Smooth muscle cell (in vitro differentiated cells): ENCODE results near the gene SMIM44. TPM values are rescaled to one million over a fixed set of nuclear protein-coding genes. Genes with fewer than 3 reads are reported as not detected.
A peak's percentile ranks its signal among the peaks of the same experiment; 100 is the strongest.

ENCODE experiments used
- DNase-seq: peaks from one replicate; lab custom pipeline; 2025; ENCODE audit not compliant: unreplicated experiment; lab: John Stamatoyannopoulos, UW
- H2AFZ ChIP-seq: fragments of 200-600 bp; sonication (generic); 2 replicates; pipeline ENCODE4 v1.6.0; 2016; ENCODE audit warnings: antibody characterized with exemption, low read depth, mild to moderate bottlenecking
- H3F3A ChIP-seq: fragments of 200-600 bp; sonication (generic); 2 replicates; pipeline ENCODE4 v1.6.0; 2017; ENCODE audit warnings: antibody characterized with exemption, low read depth
- H3K27ac ChIP-seq: fragments of 200-600 bp; sonication (generic); 2 replicates; pipeline ENCODE4 v1.5.1; 2016; ENCODE audit warnings: low read depth, mild to moderate bottlenecking
- H3K27me3 ChIP-seq: fragments of 200-600 bp; sonication (generic); 2 replicates; pipeline ENCODE4 v1.6.1; 2016; ENCODE audit warnings: low read depth, mild to moderate bottlenecking
- H3K36me3 ChIP-seq: fragments of 200-600 bp; sonication (generic); 2 replicates; pipeline ENCODE4 v1.5.1; 2016; ENCODE audit warnings: low read depth
- H3K4me1 ChIP-seq: fragments of 200-600 bp; sonication (generic); 2 replicates; pipeline ENCODE4 v1.5.1; 2016; ENCODE audit warnings: low read depth
- H3K4me2 ChIP-seq: fragments of 200-600 bp; sonication (generic); 2 replicates; pipeline ENCODE4 v1.6.0; 2016; ENCODE audit warnings: mild to moderate bottlenecking
- H3K4me3 ChIP-seq: fragments of 200-600 bp; sonication (generic); 2 replicates; pipeline ENCODE4 v1.5.1; 2016; ENCODE audit warnings: mild to moderate bottlenecking
- H3K79me2 ChIP-seq: fragments of 200-600 bp; sonication (generic); 2 replicates; pipeline ENCODE4 v1.6.0; 2016; ENCODE audit warnings: low read depth, mild to moderate bottlenecking
- H3K9ac ChIP-seq: fragments of 200-600 bp; sonication (generic); 2 replicates; pipeline ENCODE4 v1.6.0; 2016; ENCODE audit warnings: low read depth
- H3K9me3 ChIP-seq: fragments of 200-600 bp; sonication (generic); replicated peaks from 2 replicates; pipeline ENCODE4 v1.5.1; 2016; ENCODE audit warnings: low read depth
- H4K20me1 ChIP-seq: fragments of 200-600 bp; sonication (generic); 2 replicates; pipeline ENCODE4 v1.6.0; 2016; ENCODE audit warnings: low read depth
- CTCF ChIP-seq: fragments of 200-600 bp; sonication (generic); IDR thresholded peaks from 2 replicates; pipeline ENCODE4 v1.5.1; 2017; ENCODE audit warnings: borderline replicate concordance, mild to moderate bottlenecking, antibody characterized with exemption; ENCODE audit not compliant: insufficient read depth, poor library complexity, severe bottlenecking
- WGBS: methylation state at CpG from one replicate; pipeline ENCODE4 v1.1.7; 2016; ENCODE audit warnings: low lambda C conversion rate; 5-methylcytosine and 5-hydroxymethylcytosine counted together
- polyA plus RNA-seq: library from polyadenylated mRNA; unstranded; fragments of >200 nt; fragmentation: Nextera tagmentation; extraction: Ambion mirVana; gene quantifications from 2 replicates; pipeline ENCODE4 v1.2.1, GENCODE V29; 2016
- total RNA-seq: library from RNA; depleted of rRNA; stranded (reverse); fragments of >200 nt; gene quantifications from 2 replicates; pipeline ENCODE4 v1.2.3, GENCODE V29; 2014

Gene SMIM44
- total and polyA plus RNA-seq, 2 experiments from 2014 or later: not detected

- DNase-seq: no peak
These were observed 18.5 kb downstream of the SMIM44 start for GRCh38 chr19:3464587-3465235.

DNA sequence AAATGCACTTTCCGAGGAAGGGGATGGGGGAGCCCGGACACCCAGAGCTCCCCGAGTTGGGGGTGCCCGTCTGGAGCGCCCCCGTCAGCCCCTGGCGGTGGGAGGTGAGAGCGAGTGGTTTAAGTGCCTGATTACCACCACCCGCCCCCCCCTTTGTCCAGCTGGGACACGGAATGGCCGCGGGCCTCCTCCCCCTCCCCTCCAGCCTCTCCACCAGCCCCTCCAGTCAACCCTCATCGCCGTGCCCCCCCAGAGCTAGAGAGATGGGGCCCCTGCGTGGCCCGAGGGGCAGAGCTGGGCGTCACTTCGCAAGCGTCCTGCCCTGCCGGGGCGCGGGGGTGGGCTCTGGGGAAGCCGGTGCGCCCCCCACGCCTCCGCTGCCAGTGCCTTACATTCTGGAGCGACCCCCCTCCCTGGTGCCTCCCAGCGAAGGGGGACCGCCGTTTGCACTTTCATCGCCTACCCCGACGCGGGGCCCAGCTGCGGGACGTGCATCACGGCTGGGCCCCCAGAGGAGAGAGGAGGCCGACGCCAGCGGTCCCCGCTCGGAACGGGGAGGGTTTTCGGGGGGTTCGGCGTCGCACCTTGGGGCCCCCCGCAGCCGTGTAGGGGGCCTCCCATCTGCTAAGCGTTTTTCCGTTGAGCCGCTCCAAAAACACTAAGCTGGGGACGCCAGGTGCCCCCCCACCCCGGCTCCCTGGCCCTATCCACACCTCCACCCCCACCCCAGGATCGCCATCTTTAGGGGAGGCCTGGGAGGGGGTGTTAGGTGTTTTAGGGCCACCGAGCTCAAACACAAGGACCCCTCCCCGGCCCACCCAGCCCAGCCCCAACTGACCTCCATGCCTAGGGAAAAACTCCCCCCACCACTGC is 19.3 kb downstream of the SMIM44 start:
- no peak overlapping the region for H3K27ac ChIP-seq
- H3K9me3 ChIP-seq: no peaks in the 10 kb centered on the region
- no peaks in the 10 kb centered on the region for H4K20me1 ChIP-seq
- peak; percentile 30 for TF ChIP-seq CTCF
- peak overlapping the region; percentile 31 for H3K4me3 ChIP-seq
- H3F3A ChIP-seq: peaks cover 8% of the 10 kb centered on the region
- no peak for DNase-seq
- 9% methylated on average over 31 of the region's 57 CpGs for WGBS
- peak overlapping the region; percentile 81 for H3K4me2 ChIP-seq
- peaks cover 18% of the 10 kb centered on the region for H3K4me1 ChIP-seq
- no peaks in the 10 kb centered on the region for H3K79me2 ChIP-seq
- H3K27me3 ChIP-seq: no peaks in the 10 kb centered on the region
- peak overlapping the region; percentile 47 for H3K9ac ChIP-seq
- no peaks in the 10 kb centered on the region for H3K36me3 ChIP-seq
- no peak overlapping the region for H2AFZ ChIP-seq

More at GRCh38 chr19:3464587-3465235, 18.5 kb downstream of the SMIM44 start:
- no peak for TF ChIP-seq CTCF
- Histone ChIP-seq H4K20me1 (no peaks in the 10 kb centered on the region), H3K4me1 (peaks cover 18% of the 10 kb centered on the region), H3K36me3 (no peaks in the 10 kb centered on the region), H3F3A (peaks cover 8% of the 10 kb centered on the region), H3K79me2 (no peaks in the 10 kb centered on the region), H3K27ac (no peak overlapping the region), H3K4me3 (no peak overlapping the region), H3K9ac (no peak overlapping the region), H3K9me3 (no peaks in the 10 kb centered on the region), H2AFZ (no peak overlapping the region), H3K27me3 (no peaks in the 10 kb centered on the region), H3K4me2 (peak overlapping the region; percentile 81)
- 5% methylated on average over 6 of the region's 31 CpGs for WGBS

DNA sequence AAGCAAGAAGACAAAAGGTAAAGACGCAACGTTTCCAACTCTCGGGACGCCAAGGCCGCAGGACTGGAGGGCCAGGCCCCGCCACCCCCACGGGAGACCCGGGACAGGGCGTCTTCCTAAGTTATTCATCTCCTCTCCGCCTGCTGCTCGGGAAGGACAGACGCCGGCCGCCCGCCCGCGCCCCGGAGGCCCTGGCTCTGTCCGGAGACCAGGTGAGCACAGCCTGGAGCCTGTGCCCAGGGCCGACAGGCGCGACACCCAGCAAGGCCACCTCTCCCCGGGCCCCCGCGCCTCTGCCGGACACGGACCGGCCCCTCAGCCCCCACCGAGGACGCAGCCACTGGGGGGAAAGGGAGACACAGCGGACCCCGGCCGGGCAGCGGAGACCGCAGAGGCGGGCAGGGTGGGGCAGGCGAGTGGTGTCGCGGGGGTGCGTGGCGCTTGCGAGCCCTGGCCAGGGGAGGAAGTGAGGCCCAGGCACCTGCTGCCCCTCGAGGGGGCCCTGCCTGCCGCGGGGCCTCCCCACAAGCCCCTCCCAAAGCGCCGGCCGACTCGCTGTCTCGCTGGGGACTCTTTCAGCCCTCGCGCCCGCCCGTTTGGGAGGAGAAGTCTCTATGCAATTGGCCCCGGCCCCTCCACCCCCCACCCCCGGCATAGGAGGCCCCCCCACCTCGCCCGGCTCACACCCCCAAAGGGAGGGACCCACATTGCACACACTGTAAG is 20.1 kb downstream of the SMIM44 start:
- Histone ChIP-seq H3K4me1 (peaks cover 21% of the 10 kb centered on the region), H3K27ac (peak overlapping the region; percentile 53), H3K9me3 (no peaks in the 10 kb centered on the region), H3F3A (peaks cover 13% of the 10 kb centered on the region), H3K4me3 (no peak overlapping the region), H3K9ac (no peak overlapping the region), H3K4me2 (peak overlapping the region; percentile 81), H4K20me1 (no peaks in the 10 kb centered on the region), H3K27me3 (no peaks in the 10 kb centered on the region), H2AFZ (no peak overlapping the region), H3K36me3 (no peaks in the 10 kb centered on the region), H3K79me2 (no peaks in the 10 kb centered on the region)
- 17% methylated on average over 36 of the region's 58 CpGs for WGBS
- DNase-seq: no peak
- no peak for TF ChIP-seq CTCF
